Natural killer cell treated with Interleukin-12 subunit alpha and Interleukin-12 subunit beta and Interleukin-15 and Interleukin-18, amount 100 ng/mL, for 72 hours (primary cell): ENCODE measurements around the gene ZNF92. TPM values are rescaled to one million over a fixed set of nuclear protein-coding genes. Genes with fewer than 3 reads are reported as not detected.
"Not testable (repeated sequence)": the region's sequence is repeated elsewhere in the genome, so short reads cannot be mapped to it uniquely, and the experiment has no call there.

ENCODE experiments used
- ATAC-seq, 2 donors: fragments of 150-1000 bp; cut with Tn5 transposase in 1 of 2; sonication (Bioruptor Pico), chemical (Tn5 transposase) in 1 of 2; 2 replicates each; pipeline ENCODE4 v1.10.0; 2021
- DNase-seq: peaks from one replicate; pipeline ENCODE4 v3.0.0; 2022; ENCODE audit warnings: low spot score
- H3K27ac Mint-ChIP-seq, 2 donors: 1 replicate in 1 of 2; 2 replicates in 1 of 2; pipeline ENCODE4 v1.8.0; 2022; ENCODE audit warnings: mixed read lengths in 2 of 2, mild to moderate bottlenecking in 1 of 2, moderate library complexity in 1 of 2
- H3K27me3 Mint-ChIP-seq, 2 donors: 1 replicate in 1 of 2; 2 replicates in 1 of 2; pipeline ENCODE4 v1.8.0; 2022; ENCODE audit warnings: mixed read lengths in 2 of 2
- H3K36me3 Mint-ChIP-seq: one replicate; pipeline ENCODE4 v1.8.0; 2022; ENCODE audit warnings: mixed read lengths
- H3K4me1 Mint-ChIP-seq, 2 donors: 1 replicate in 1 of 2; 2 replicates in 1 of 2; pipeline ENCODE4 v1.8.0; 2022; ENCODE audit warnings: low read depth in 2 of 2, mixed read lengths in 2 of 2, mild to moderate bottlenecking in 1 of 2
- H3K4me3 Mint-ChIP-seq: one replicate; pipeline ENCODE4 v1.8.0; 2022; ENCODE audit warnings: mixed read lengths
- H3K9me3 Mint-ChIP-seq: 2 replicates; pipeline ENCODE4 v1.8.0; 2022; ENCODE audit warnings: mixed read lengths
- total RNA-seq, 2 donors: library from RNA; stranded (reverse); gene quantifications; one replicate each; pipeline ENCODE4 v1.2.3, GENCODE V29; 2022

ZNF92 gene
- total RNA-seq, 2 donors from 2014 or later, result 16.0 to 18.0 TPM

GRCh38 chr7:65438598-65438997 is 64.9 kb downstream of the ZNF92 start:
- Mint-ChIP-seq H3K27me3 (peaks cover 5 to 8% of the 10 kb centered on the region in 2 donors), H3K27ac (no peak overlapping the region), H3K36me3 (no peaks in the 10 kb centered on the region), H3K9me3 (no peaks in the 10 kb centered on the region), H3K4me1 (peaks cover under 1 to 4% of the 10 kb centered on the region in 2 donors), H3K4me3 (no peak overlapping the region)
- no peak for ATAC-seq
- no peak for DNase-seq

DNA sequence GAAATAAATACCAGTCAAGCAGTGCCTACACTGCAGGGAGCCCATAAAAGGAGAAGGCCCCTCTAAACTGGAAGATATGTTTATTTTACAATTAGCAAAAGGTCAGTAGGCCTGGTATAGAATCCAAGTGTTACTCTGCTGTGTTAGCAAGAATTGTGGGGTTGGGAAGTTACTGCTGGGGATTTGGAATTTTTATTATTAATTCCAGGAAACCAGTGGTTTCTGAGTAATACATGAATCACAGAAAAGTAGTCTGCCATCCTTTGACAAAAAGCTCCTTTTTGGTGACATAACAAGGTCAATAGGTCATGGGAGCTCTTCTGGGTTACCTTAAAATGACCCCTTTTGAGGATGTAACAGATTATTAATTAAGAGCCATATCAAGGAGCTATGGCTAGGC is 67.4 kb downstream of the ZNF92 start:
- H3K27me3 Mint-ChIP-seq, result peaks cover under 1 to 2% of the 10 kb centered on the region in 2 donors
- H3K36me3 Mint-ChIP-seq, result no peaks in the 10 kb centered on the region
- no peak overlapping the region for H3K4me3 Mint-ChIP-seq
- no peak for DNase-seq
- H3K27ac Mint-ChIP-seq, result no peak overlapping the region
- H3K9me3 Mint-ChIP-seq, result no peaks in the 10 kb centered on the region
- no peaks in the 10 kb centered on the region for H3K4me1 Mint-ChIP-seq
- ATAC-seq, result no peak

DNA sequence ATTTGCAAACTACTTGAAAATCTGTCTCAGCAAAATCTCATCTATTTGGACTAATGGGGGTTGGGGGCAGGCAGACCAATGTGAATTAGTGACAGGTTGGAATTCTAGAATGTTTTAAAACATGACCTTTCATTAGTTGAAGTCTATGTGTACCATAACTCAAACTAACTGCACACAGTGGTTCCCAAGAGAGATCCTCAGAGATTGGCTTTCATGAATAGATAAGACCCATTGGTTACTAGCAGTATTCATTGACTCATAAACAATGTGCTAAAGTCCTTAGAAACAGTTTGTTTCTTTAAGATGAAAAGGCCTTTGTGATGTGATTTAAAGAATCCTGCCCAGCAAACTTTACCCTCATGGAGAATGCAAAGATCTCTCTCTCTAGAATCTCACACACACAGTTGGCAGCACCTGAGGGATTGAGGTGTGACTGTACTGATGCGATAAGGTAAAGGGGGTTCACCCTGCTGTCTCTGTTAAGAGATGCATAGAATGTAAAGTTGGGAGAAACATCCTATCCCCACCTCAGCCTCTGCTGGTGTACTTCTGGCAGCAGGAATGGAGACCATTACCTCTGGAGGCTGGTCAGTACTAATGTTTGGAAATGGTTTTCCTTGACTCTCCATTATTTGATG is 70.7 kb downstream of the ZNF92 start:
- DNase-seq (no peak), ATAC-seq (no peak)
- Mint-ChIP-seq H3K9me3 (no peaks in the 10 kb centered on the region), H3K27me3 (peaks cover 0 to 2% of the 10 kb centered on the region in 2 donors), H3K4me1 (no peaks in the 10 kb centered on the region), H3K27ac (no peak overlapping the region), H3K4me3 (no peak overlapping the region), H3K36me3 (peaks cover 4% of the 10 kb centered on the region)

GRCh38 chr7:65444899-65445823 is 71.5 kb downstream of the ZNF92 start:
- Mint-ChIP-seq H3K4me1 (peaks cover 4 to 6% of the 10 kb centered on the region in 2 donors), H3K36me3 (peaks cover 4% of the 10 kb centered on the region), H3K27ac (no peak overlapping the region), H3K4me3 (no peak overlapping the region), H3K27me3 (peaks cover 0 to 2% of the 10 kb centered on the region in 2 donors), H3K9me3 (no peaks in the 10 kb centered on the region)
- no peak for ATAC-seq
- no peak for DNase-seq

DNA sequence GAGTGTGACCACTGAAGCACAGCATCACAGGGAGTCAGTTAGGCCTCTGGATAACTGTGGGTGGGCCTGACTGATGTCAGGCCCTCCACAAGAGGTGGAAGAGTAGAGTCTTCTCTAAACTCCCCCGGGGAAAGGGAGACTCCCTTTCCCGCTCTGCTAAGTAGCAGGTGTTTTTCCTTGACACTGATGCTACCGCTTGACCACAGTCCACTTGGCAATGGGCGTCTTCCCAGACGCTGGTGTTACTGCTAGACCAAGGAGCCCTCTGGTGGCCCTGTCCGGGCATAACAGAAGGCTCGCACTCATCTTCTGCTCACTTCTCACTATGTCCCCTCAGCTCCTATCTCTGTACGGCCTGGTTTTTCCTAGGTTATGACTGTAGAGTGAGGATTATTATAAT is 73.4 kb downstream of the ZNF92 start:
- H3K27ac Mint-ChIP-seq, H3K4me1 Mint-ChIP-seq, H3K27me3 Mint-ChIP-seq, H3K4me3 Mint-ChIP-seq, DNase-seq, H3K9me3 Mint-ChIP-seq, ATAC-seq, H3K36me3 Mint-ChIP-seq: not testable (repeated sequence)

DNA sequence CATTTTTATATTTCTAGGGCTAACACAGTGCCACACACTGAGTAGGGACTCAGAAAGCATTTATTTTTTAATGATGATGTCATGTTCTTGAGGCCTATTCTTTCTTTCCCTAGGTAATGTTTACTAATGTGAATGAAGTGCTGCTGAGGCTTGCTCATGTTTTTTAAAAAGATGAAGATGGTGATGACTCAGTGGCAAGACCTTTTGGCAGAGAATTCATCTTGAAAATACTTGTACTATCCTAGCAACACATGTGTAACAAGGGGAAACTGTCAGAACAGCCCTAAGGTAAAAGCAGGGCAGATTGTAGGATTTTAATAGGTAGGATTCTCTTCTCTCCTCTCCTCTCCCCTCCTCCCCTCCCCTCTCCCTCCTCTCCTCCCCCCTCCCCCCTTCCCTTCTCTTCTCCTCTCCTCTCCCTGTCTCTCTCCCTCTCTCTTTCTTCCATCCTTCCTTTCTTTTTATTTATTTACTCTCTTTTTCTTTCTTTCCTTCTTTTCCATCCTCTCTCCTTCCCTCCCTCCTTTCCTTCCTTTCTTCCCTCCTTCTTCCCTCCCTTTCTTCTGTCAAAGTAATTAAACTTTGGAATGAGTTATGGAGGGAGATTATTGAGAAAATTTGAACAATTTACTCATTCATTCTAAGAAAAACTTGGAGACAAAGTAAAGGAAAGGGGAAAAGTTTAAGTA is 75.3 kb downstream of the ZNF92 start:
- DNase-seq (no peak), ATAC-seq (no peak)
- H3K4me3 Mint-ChIP-seq, result no peak overlapping the region
- H3K4me1 Mint-ChIP-seq, result peaks cover 4 to 10% of the 10 kb centered on the region in 2 donors
- H3K27me3 Mint-ChIP-seq, result no peaks in the 10 kb centered on the region
- H3K27ac Mint-ChIP-seq, result no peak overlapping the region
- H3K36me3 Mint-ChIP-seq, result peaks cover 4% of the 10 kb centered on the region
- no peaks in the 10 kb centered on the region for H3K9me3 Mint-ChIP-seq

- Mint-ChIP-seq H3K4me3 (no peak overlapping the region), H3K9me3 (no peaks in the 10 kb centered on the region)
These were observed 75.8 kb downstream of the ZNF92 start for GRCh38 chr7:65449505-65449852.

More at GRCh38 chr7:65449505-65449852, 75.8 kb downstream of the ZNF92 start:
- no peaks in the 10 kb centered on the region for H3K27me3 Mint-ChIP-seq
- peaks cover 8 to 16% of the 10 kb centered on the region in 2 donors for H3K4me1 Mint-ChIP-seq
- peaks cover 4% of the 10 kb centered on the region for H3K36me3 Mint-ChIP-seq
- no peak overlapping the region for H3K27ac Mint-ChIP-seq
- DNase-seq, result no peak
- ATAC-seq, result no peak
